Endothelial cell of umbilical vein (primary cell): ENCODE data around the gene EAF1. TPM values are rescaled to one million over a fixed set of nuclear protein-coding genes. Genes with fewer than 3 reads are reported as not detected.

ENCODE experiments used
- BruUV-seq: library from RNA; stranded (reverse); fragments of 400-500 nt; replicated peaks from 2 replicates; lab custom pipeline; 2021; lab: Mats Ljungman, UMichigan
- CTCF ChIA-PET: fragments of 300-600, 350-600 bp; sonication (Branson Sonifier 250); formaldehyde crosslinking; loops from one replicate; lab custom pipeline; 2021; ENCODE audit warnings: antibody characterized with exemption, inconsistent platforms; lab: Charles Lee
- POLR2A ChIA-PET: fragments of 300-600, 350-600 bp; sonication (Branson Sonifier 250); formaldehyde crosslinking; loops from one replicate; lab custom pipeline; 2021; ENCODE audit warnings: antibody characterized with exemption, inconsistent platforms; lab: Charles Lee
- DNase-seq: peaks from one replicate; pipeline ENCODE4 v3.0.0-alpha.2; 2011; ENCODE audit warnings: low read depth, low spot score
- FAIRE-seq: peaks from 2 replicates; lab custom pipeline; 2011; peaks lifted over from hg19 to GRCh38; lab: Jason Lieb, UNC
- H2AFZ ChIP-seq: 2 replicates; pipeline ENCODE4 v1.6.0; 2012; ENCODE audit warnings: low read depth, low read length, control low read depth, inconsistent platforms
- H3K27ac ChIP-seq: 2 replicates; pipeline ENCODE4 v1.5.1; 2011; ENCODE audit warnings: low read depth, mild to moderate bottlenecking, control low read depth, low read length, moderate library complexity; ENCODE audit not compliant: insufficient read depth
- H3K27me3 ChIP-seq, 2 experiments: 2 replicates each; pipeline versions ENCODE4 v1.6.0 to v1.6.1; 2011; ENCODE audit warnings: low read length in 2 of 2, mixed read lengths in 1 of 2; ENCODE audit not compliant: control insufficient read depth in 2 of 2, insufficient read depth in 2 of 2
- H3K36me3 ChIP-seq, 2 experiments: 2 replicates in 1 of 2; 3 replicates in 1 of 2; pipeline ENCODE4 v1.5.1; 2011; ENCODE audit warnings: low read length in 2 of 2, mild to moderate bottlenecking in 1 of 2, moderate library complexity in 1 of 2; ENCODE audit not compliant: control insufficient read depth in 2 of 2, insufficient read depth in 2 of 2; ENCODE audit errors: extremely low read depth in 1 of 2
- H3K4me1 ChIP-seq: 3 replicates; pipeline ENCODE4 v1.5.1; 2011; ENCODE audit warnings: mild to moderate bottlenecking, low read length; ENCODE audit not compliant: control insufficient read depth, insufficient read depth; ENCODE audit errors: extremely low read depth
- H3K4me2 ChIP-seq: 2 replicates; pipeline ENCODE4 v1.6.1; 2011; ENCODE audit warnings: low read length, control low read depth, mixed read lengths; ENCODE audit not compliant: insufficient read depth
- H3K4me3 ChIP-seq, 3 experiments: fragments of 200-600 bp in 1 of 3; sonication (generic), shearing (Covaris generic) in 1 of 3; replicated peaks in 1 of 3; 2 replicates each; pipeline ENCODE4 v1.5.1; 2011 to 2016; ENCODE audit warnings: control low read depth in 3 of 3, low read length in 3 of 3, mild to moderate bottlenecking in 2 of 3, inconsistent platforms in 1 of 3, low read depth in 1 of 3, moderate library complexity in 1 of 3; ENCODE audit not compliant: insufficient read depth in 1 of 3
- H3K79me2 ChIP-seq: 2 replicates; pipeline ENCODE4 v1.6.0; 2012; ENCODE audit warnings: low read length, inconsistent platforms; ENCODE audit not compliant: control insufficient read depth, insufficient read depth
- H3K9ac ChIP-seq: replicated peaks from 2 replicates; pipeline ENCODE3; 2011; ENCODE audit warnings: low read length, control low read depth; ENCODE audit not compliant: insufficient read depth; ENCODE audit errors: extremely low read depth
- H3K9me1 ChIP-seq: replicated peaks from 3 replicates; pipeline ENCODE4 v1.6.0; 2011; ENCODE audit warnings: mild to moderate bottlenecking, low read length; ENCODE audit not compliant: control insufficient read depth, insufficient read depth; ENCODE audit errors: extremely low read depth
- H3K9me3 ChIP-seq: replicated peaks from 2 replicates; pipeline ENCODE4 v1.5.1; 2012; ENCODE audit warnings: low read length, inconsistent platforms; ENCODE audit not compliant: control insufficient read depth, insufficient read depth
- H4K20me1 ChIP-seq: replicated peaks from 2 replicates; pipeline ENCODE3; 2011; ENCODE audit warnings: mild to moderate bottlenecking, low read length; ENCODE audit not compliant: control insufficient read depth, insufficient read depth; ENCODE audit errors: extremely low read depth
- EZH2 ChIP-seq: IDR thresholded peaks from 2 replicates; pipeline ENCODE4 v1.6.1; 2012; ENCODE audit warnings: borderline replicate concordance, low read depth, mild to moderate bottlenecking, moderate library complexity, low read length, inconsistent platforms; ENCODE audit not compliant: severe bottlenecking
- FOS ChIP-seq: IDR thresholded peaks from 2 replicates; pipeline ENCODE4 v1.6.1; 2011; ENCODE audit warnings: mild to moderate bottlenecking, low read length, moderate library complexity, borderline replicate concordance; ENCODE audit not compliant: insufficient read depth
- GATA2 ChIP-seq: IDR thresholded peaks from 2 replicates; pipeline ENCODE4 v1.7.0; 2011; ENCODE audit warnings: low read depth, mild to moderate bottlenecking, moderate library complexity, mixed read lengths, low read length; ENCODE audit not compliant: insufficient read length, insufficient read depth
- JUN ChIP-seq: IDR thresholded peaks from 2 replicates; pipeline ENCODE4 v1.6.1; 2011; ENCODE audit warnings: borderline replicate concordance, low read depth; ENCODE audit not compliant: insufficient read length, insufficient read depth
- MYC ChIP-seq: IDR thresholded peaks from one replicate; pipeline ENCODE4 v1.6.1; 2011; ENCODE audit warnings: mild to moderate bottlenecking, low read depth, low read length
- POLR2A ChIP-seq: IDR thresholded peaks from 2 replicates; pipeline ENCODE4 v1.6.1; 2012; ENCODE audit warnings: low read depth, mild to moderate bottlenecking, control low read depth, low read length
- POLR2AphosphoS5 ChIP-seq: IDR thresholded peaks from 2 replicates; pipeline ENCODE4 v1.6.1; 2012; ENCODE audit warnings: low read depth, mild to moderate bottlenecking, control low read depth, low read length, moderate library complexity; ENCODE audit not compliant: insufficient read depth
- dilution Hi-C: fragments of 300-500 bp; cut with MboI; formaldehyde crosslinking; loops from one replicate; pipeline ENCODE4 v1.15.0; 2019; ENCODE audit warnings: low sequenced_read_pairs; ENCODE audit not compliant: extremely low pct_ligation_motif_present
- intact Hi-C: fragments of 100-400 bp; cut with micrococcal nuclease; formaldehyde crosslinking; loops from one replicate; pipeline ENCODE4 v1.10.0; 2022
- polyA plus RNA-seq, 4 experiments: library from polyadenylated mRNA; depleted of rRNA in 3 of 4; stranded (reverse) in 3 of 4; unstranded in 1 of 4; fragments of >200 nt; gene quantifications; 2 replicates each; pipeline versions ENCODE4 v1.2.1 to v1.2.3, GENCODE V29; 2011 to 2012; ENCODE audit warnings: missing spikeins in 1 of 4
- total RNA-seq: library from RNA; stranded (reverse); gene quantifications from 2 replicates; pipeline ENCODE4 v1.2.3, GENCODE V29; 2021
- TF ChIP-seq, protein P1 (sequence below): IDR thresholded peaks from 2 replicates; pipeline ENCODE4 v1.6.1; 2011; ENCODE audit not compliant: insufficient read depth, insufficient read length
- TF ChIP-seq, protein P2 (sequence below), 2 donors: IDR thresholded peaks; 1 replicate in 1 of 2; 2 replicates in 1 of 2; pipeline ENCODE4 v1.5.1; 2011; ENCODE audit warnings: low read length in 2 of 2, mild to moderate bottlenecking in 2 of 2, moderate library complexity in 2 of 2, control low read depth in 1 of 2, inconsistent platforms in 1 of 2, low read depth in 1 of 2; ENCODE audit not compliant: insufficient read depth in 1 of 2; ENCODE audit errors: extremely low read depth in 1 of 2

Gene EAF1
- total and polyA plus RNA-seq, 2 donors (not counting 3 experiments of a cell fraction or from before 2014, with no cell fraction given), result 8.7 to 18.2 TPM

DNA sequence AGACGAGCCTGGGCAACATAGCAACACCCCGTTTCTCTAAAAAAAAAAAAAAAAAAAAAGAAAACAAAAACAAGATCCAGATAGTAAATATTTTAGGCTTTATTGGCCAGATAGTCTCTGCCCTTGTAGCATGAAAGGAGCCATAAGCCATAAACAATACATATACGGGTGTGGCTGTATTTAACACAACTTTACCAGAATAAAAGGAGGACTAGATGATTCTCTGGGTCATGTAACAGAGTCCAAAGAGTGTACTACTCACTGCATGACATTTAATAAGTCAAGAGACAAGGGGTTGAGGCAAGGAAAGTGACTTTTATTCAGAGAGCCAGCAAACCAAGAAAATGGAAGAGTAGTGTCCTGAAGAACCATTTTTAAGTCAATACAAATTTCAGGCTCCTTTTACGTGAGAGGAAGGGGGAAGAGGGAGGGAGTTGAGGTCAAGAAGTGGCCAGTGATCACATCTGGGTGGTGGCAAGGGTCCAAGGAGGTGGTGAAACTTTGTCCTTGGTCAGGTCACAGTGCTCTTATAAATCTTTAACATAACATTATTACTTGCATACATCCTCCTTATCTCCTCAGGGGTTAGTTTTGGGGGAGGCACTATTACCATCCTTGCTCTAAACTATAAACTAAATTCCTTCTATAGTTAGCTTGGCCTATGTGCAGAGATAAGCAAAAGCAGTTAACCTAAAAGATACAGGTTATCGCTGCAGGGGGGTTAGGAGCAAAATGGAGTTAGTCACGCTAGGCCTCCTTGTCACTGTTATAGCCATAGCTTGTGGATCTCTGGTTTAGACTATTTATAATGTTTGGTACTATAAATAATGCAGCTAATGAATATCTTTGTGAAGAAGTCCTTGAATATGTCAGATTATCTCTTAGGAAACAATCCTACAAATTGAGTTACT lies 46.2 kb upstream of the EAF1 start:
- peaks cover 2% of the 10 kb centered on the region for H3K4me1 ChIP-seq
- no peaks in the 10 kb centered on the region for H3K79me2 ChIP-seq
- H3K4me3 ChIP-seq, result no peak overlapping the region
- FAIRE-seq, result no peak
- CTCF ChIA-PET, result interaction anchor here (1.1 to 3.6 kb wide), 2 partner anchors 24 to 113 kb away, joined by 3 to 67 read pairs; no protein-coding TSS in a partner anchor
- no peaks in the 10 kb centered on the region for H3K9me1 ChIP-seq
- POLR2A ChIA-PET, result no interaction called here
- H3K9ac ChIP-seq, result no peak overlapping the region
- H4K20me1 ChIP-seq, result no peaks in the 10 kb centered on the region
- peak overlapping the region; percentile 19 for H2AFZ ChIP-seq
- intact Hi-C loops (no loop called here), dilution Hi-C loops (no loop called here)
- no peak overlapping the region for H3K4me2 ChIP-seq
- no peak overlapping the region for H3K27ac ChIP-seq
- TF ChIP-seq POLR2AphosphoS5 (no peak), FOS (no peak), MYC (no peak), POLR2A (no peak), JUN (no peak), EZH2 (no peak), GATA2 (no peak)
- TF ChIP-seq, protein P1, sequence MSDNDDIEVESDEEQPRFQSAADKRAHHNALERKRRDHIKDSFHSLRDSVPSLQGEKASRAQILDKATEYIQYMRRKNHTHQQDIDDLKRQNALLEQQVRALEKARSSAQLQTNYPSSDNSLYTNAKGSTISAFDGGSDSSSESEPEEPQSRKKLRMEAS, result no peak
- TF ChIP-seq, protein P2, sequence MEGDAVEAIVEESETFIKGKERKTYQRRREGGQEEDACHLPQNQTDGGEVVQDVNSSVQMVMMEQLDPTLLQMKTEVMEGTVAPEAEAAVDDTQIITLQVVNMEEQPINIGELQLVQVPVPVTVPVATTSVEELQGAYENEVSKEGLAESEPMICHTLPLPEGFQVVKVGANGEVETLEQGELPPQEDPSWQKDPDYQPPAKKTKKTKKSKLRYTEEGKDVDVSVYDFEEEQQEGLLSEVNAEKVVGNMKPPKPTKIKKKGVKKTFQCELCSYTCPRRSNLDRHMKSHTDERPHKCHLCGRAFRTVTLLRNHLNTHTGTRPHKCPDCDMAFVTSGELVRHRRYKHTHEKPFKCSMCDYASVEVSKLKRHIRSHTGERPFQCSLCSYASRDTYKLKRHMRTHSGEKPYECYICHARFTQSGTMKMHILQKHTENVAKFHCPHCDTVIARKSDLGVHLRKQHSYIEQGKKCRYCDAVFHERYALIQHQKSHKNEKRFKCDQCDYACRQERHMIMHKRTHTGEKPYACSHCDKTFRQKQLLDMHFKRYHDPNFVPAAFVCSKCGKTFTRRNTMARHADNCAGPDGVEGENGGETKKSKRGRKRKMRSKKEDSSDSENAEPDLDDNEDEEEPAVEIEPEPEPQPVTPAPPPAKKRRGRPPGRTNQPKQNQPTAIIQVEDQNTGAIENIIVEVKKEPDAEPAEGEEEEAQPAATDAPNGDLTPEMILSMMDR (IDR thresholded peaks at IDR 0.05; ENCODE audit: extremely low read depth in 1 of 2, insufficient read depth in 1 of 2, low read depth in 1 of 2, low read length in 2 of 2), result no peak
- DNase-seq, result no peak
- no peaks in the 10 kb centered on the region for H3K27me3 ChIP-seq
- no peaks in the 10 kb centered on the region for H3K9me3 ChIP-seq
- H3K36me3 ChIP-seq, result no peaks in the 10 kb centered on the region
- no TSS peak for BruUV-seq
